Measurements from ENCODE around the gene SGCD.

DNA sequence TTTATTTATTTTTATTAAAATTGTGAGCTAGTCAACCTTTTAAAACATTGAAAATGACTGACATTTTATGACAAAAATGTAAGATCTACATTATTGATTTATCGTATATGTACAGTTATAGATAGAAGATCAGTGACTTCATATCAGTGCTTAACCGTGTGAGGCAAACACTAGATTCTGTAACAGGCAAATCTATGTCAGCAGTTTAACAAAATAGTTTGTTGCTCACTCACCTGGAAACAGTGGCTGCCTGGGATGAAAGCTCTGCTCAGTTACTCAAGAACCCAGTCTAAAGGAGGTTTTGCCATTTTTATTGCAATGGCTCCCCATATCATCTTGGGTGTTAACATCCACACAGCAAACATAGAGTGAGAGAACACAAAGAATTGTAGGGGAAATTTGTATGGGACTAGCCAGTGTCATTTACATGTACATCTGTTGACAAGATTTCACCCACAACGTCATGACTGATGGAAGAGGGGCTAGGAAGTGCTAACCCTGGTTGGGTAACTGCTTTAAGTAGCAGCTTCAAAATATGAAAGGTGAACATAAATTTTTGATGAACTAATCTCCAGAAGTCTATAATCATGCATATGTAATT lies 49.0 kb downstream of the SGCD start:
- TF ChIP-seq, protein P1, sequence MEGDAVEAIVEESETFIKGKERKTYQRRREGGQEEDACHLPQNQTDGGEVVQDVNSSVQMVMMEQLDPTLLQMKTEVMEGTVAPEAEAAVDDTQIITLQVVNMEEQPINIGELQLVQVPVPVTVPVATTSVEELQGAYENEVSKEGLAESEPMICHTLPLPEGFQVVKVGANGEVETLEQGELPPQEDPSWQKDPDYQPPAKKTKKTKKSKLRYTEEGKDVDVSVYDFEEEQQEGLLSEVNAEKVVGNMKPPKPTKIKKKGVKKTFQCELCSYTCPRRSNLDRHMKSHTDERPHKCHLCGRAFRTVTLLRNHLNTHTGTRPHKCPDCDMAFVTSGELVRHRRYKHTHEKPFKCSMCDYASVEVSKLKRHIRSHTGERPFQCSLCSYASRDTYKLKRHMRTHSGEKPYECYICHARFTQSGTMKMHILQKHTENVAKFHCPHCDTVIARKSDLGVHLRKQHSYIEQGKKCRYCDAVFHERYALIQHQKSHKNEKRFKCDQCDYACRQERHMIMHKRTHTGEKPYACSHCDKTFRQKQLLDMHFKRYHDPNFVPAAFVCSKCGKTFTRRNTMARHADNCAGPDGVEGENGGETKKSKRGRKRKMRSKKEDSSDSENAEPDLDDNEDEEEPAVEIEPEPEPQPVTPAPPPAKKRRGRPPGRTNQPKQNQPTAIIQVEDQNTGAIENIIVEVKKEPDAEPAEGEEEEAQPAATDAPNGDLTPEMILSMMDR (IDR thresholded peaks at IDR 0.05 in 2 of 3, conservative IDR thresholded peaks at IDR 0.05 in 1 of 3; ENCODE audit: borderline replicate concordance in 1 of 3, insufficient read depth in 1 of 3, low read depth in 2 of 3, low read length in 2 of 3), result no peak
- TF ChIP-seq, protein P2, sequence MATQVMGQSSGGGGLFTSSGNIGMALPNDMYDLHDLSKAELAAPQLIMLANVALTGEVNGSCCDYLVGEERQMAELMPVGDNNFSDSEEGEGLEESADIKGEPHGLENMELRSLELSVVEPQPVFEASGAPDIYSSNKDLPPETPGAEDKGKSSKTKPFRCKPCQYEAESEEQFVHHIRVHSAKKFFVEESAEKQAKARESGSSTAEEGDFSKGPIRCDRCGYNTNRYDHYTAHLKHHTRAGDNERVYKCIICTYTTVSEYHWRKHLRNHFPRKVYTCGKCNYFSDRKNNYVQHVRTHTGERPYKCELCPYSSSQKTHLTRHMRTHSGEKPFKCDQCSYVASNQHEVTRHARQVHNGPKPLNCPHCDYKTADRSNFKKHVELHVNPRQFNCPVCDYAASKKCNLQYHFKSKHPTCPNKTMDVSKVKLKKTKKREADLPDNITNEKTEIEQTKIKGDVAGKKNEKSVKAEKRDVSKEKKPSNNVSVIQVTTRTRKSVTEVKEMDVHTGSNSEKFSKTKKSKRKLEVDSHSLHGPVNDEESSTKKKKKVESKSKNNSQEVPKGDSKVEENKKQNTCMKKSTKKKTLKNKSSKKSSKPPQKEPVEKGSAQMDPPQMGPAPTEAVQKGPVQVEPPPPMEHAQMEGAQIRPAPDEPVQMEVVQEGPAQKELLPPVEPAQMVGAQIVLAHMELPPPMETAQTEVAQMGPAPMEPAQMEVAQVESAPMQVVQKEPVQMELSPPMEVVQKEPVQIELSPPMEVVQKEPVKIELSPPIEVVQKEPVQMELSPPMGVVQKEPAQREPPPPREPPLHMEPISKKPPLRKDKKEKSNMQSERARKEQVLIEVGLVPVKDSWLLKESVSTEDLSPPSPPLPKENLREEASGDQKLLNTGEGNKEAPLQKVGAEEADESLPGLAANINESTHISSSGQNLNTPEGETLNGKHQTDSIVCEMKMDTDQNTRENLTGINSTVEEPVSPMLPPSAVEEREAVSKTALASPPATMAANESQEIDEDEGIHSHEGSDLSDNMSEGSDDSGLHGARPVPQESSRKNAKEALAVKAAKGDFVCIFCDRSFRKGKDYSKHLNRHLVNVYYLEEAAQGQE (IDR thresholded peaks at IDR 0.05; ENCODE audit: low read depth), result no peak
- TF ChIP-seq, protein P3, sequence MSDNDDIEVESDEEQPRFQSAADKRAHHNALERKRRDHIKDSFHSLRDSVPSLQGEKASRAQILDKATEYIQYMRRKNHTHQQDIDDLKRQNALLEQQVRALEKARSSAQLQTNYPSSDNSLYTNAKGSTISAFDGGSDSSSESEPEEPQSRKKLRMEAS (IDR thresholded peaks at IDR 0.05), result no peak
- TF ChIP-seq EZH2 (IDR thresholded peaks at IDR 0.05), result no peak
- no peak for TF ChIP-seq YY1 (IDR thresholded peaks at IDR 0.05; ENCODE audit: extremely low read depth, insufficient replicate concordance, low read depth, low read length)
- no peak for TF ChIP-seq POLR2A (IDR thresholded peaks at IDR 0.05; ENCODE audit: borderline replicate concordance, extremely low read depth, insufficient read depth, insufficient read length)
- TF ChIP-seq EZH2phosphoT487 (IDR thresholded peaks at IDR 0.05; ENCODE audit: borderline replicate concordance), result no peak
- TF ChIP-seq ELF1 (IDR thresholded peaks at IDR 0.05; ENCODE audit: borderline replicate concordance, low read depth), result no peak
- no peak for TF ChIP-seq ZNF274 (IDR thresholded peaks at IDR 0.05; ENCODE audit: low read depth, low read length)
- no peak for TF ChIP-seq ZFX (IDR thresholded peaks at IDR 0.05)
- TF ChIP-seq POLR2AphosphoS5 (IDR thresholded peaks at IDR 0.05; ENCODE audit: low read depth, low read length), result no peak
- TF ChIP-seq RAD21 (IDR thresholded peaks at IDR 0.05; ENCODE audit: low read depth), result no peak

All from HCT116 (cell line).